Skeletal muscle satellite cell (primary cell): ENCODE data around the gene TMEM59.
"Not testable (repeated sequence)": the region's sequence is repeated elsewhere in the genome, so short reads cannot be mapped to it uniquely, and the experiment has no call there.

Experiments
- H3K27me3 ChIP-seq: 2 replicates; pipeline ENCODE4 v1.7.0; 2013; ENCODE audit warnings: low read length; ENCODE audit not compliant: control insufficient read depth, insufficient read depth
- H3K36me3 ChIP-seq: 2 replicates; pipeline ENCODE4 v1.7.0; 2013; ENCODE audit warnings: mild to moderate bottlenecking, control low read depth, low read length; ENCODE audit not compliant: insufficient read depth
- H3K4me1 ChIP-seq: 2 replicates; pipeline ENCODE4 v1.7.0; 2013; ENCODE audit warnings: low read length; ENCODE audit not compliant: control insufficient read depth, insufficient read depth
- H3K4me2 ChIP-seq: 2 replicates; pipeline ENCODE4 v1.7.0; 2013; ENCODE audit warnings: mild to moderate bottlenecking, low read length
- H3K4me3 ChIP-seq: 2 replicates; pipeline ENCODE4 v1.7.0; 2013; ENCODE audit warnings: low read length
- H3K9ac ChIP-seq: 2 replicates; pipeline ENCODE4 v1.7.0; 2013; ENCODE audit warnings: mild to moderate bottlenecking, low read depth, low read length, moderate library complexity
- H3K9me3 ChIP-seq: replicated peaks from 2 replicates; pipeline ENCODE4 v1.7.0; 2013; ENCODE audit warnings: mild to moderate bottlenecking, control low read depth, low read length

TMEM59 gene

DNA sequence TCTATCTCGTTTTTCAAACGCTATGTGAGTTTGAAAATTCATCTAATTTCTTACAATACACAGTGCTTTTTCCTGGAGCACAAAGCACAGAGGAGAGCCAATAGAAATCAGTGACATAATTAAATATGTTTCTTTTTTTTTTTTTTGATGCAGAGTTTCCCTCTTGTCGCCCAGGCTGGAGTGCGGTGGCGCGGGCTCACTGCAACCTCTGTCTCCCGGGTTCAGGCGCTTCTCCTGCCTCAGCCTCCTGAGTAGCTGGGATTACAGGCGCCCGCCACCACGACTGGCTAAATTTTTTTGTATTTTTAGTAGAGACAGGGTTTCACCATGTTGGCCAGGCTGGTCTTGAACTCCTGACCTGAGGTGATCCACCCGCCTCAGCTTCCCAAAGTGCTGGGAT, 2.6 kb downstream of the TMEM59 start:
- H3K4me2 ChIP-seq, H3K9me3 ChIP-seq, H3K36me3 ChIP-seq, H3K27me3 ChIP-seq, H3K9ac ChIP-seq, H3K4me3 ChIP-seq: not testable (repeated sequence)
- H3K4me1 ChIP-seq, result peaks cover 27% of the 10 kb centered on the region

DNA sequence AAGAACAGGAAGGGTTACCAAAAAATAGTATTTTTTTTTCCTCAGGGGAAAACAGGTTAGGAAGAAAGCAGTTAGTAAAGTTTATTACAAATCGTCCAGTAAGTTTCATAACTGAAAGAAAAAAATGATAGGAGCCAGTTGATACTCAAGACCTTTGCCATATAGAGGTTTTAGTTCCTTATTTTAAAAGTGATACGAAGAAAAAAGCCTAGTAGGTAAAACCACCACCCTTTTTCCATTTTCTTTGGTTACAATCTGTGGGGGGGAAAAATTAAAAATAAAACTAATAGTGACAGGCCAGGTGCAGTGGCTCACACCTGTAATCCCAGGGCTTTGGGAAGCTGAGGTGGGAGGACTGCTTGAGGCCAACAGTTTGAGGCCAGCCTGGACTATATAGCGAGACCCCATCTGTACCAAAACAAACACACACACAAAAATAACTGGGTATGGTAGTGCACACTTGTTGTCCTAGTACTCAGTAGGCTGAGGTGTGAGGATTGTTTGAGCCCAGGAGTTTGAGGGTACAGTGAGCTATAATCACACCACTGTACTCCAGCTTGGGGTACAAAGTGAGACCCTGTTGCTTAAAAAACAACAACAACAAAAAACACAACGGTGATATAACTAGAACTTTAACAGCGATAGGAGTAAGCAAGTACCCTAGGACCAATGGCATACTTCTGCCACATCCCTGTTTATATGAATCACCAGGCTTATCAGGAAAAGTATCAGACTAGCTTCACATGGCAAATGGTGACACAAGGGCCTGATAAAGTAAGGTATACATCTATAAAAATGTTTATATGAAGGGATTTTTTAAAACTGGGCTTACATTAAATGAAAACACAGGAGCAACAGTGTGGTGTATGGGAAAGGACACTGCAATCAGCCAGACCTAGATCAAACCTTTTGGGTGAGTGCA, 5.4 kb downstream of the TMEM59 start:
- no peak overlapping the region for H3K9ac ChIP-seq
- peaks cover 6% of the 10 kb centered on the region for H3K36me3 ChIP-seq
- peaks cover 21% of the 10 kb centered on the region for H3K4me1 ChIP-seq
- no peak overlapping the region for H3K4me3 ChIP-seq
- no peak overlapping the region for H3K4me2 ChIP-seq
- no peaks in the 10 kb centered on the region for H3K9me3 ChIP-seq
- no peaks in the 10 kb centered on the region for H3K27me3 ChIP-seq

DNA sequence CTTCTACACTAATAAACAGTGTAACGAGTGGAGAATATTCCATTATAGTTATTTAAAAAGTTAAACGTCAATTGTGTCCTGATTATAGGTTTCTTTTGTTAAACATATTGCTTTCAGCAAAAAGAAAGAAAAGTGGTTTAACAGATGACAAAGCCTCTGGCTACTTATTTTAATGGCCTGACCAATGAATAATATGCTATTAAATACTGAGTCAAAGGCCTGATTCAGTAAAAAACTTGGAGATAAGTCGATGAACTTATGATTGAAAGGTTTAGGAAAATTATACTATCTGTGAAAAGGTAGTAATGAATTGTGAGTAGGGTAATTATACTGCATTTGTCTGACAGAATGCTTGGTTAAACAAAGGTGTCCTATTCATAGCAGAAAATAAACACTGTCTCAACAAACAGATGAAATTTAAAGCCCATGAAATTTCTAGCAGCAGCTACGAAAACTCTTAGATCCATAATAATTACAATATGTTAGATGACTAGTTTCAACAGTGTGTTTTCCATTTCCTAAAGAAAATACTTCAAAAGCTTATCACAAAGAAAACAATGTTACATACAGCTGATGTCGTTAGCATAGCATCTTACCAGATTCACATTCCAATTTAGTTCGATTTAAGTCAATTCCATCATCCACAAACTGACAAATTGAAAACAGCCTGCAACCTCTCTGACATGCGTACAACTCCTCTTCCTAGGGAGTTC, 6.2 kb downstream of the TMEM59 start:
- Histone ChIP-seq H3K9ac (no peak overlapping the region), H3K27me3 (no peaks in the 10 kb centered on the region), H3K4me1 (peaks cover 21% of the 10 kb centered on the region), H3K9me3 (no peaks in the 10 kb centered on the region), H3K36me3 (peaks cover 14% of the 10 kb centered on the region), H3K4me3 (no peak overlapping the region), H3K4me2 (no peak overlapping the region)

DNA sequence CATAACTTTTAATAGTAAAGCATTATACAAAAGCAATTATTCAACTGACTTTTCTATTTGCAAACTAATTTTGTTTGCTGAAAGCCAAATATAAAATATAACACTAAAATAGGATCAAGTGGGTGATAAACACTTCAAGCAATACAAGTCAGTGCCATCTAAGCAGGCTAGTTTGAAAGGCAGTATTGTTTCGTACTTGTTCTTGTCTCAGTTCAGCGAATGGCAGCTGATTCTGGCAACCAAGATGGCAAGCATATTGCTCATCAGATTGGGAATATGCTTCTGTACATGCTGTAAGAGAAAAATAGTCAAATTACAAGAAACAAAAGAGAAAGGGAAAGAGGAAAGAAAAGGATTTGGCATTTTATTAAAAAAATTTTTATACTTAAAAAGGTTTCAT, 7.5 kb downstream of the TMEM59 start:
- peaks cover 27% of the 10 kb centered on the region for H3K36me3 ChIP-seq
- H3K4me3 ChIP-seq, result no peak overlapping the region
- H3K4me2 ChIP-seq, result no peak overlapping the region
- H3K9me3 ChIP-seq, result no peaks in the 10 kb centered on the region
- H3K9ac ChIP-seq, result no peak overlapping the region
- H3K4me1 ChIP-seq, result peaks cover 12% of the 10 kb centered on the region
- H3K27me3 ChIP-seq, result no peaks in the 10 kb centered on the region

DNA sequence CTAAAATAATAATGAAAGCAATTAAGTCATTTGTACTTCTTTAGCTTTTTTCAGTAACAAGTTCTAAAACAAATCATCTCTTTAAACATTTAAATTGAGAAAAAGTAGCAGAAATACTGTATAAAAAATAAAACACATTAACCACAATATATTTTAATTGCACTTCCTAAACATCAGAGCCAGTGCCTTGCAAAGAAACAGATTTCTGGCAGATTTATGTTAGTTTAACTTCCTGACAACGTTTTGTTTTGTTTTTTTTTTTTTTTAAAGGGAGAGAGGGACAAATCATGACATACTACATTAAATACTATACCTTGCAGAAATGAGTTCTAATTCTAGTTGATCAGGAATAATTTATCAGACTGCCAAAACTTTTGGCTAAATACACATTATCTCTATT, 11.2 kb downstream of the TMEM59 start:
- Histone ChIP-seq H3K27me3 (no peaks in the 10 kb centered on the region), H3K9ac (no peak overlapping the region), H3K9me3 (no peaks in the 10 kb centered on the region), H3K4me1 (peaks cover 6% of the 10 kb centered on the region), H3K4me3 (no peak overlapping the region), H3K36me3 (peaks cover 38% of the 10 kb centered on the region), H3K4me2 (no peak overlapping the region)

DNA sequence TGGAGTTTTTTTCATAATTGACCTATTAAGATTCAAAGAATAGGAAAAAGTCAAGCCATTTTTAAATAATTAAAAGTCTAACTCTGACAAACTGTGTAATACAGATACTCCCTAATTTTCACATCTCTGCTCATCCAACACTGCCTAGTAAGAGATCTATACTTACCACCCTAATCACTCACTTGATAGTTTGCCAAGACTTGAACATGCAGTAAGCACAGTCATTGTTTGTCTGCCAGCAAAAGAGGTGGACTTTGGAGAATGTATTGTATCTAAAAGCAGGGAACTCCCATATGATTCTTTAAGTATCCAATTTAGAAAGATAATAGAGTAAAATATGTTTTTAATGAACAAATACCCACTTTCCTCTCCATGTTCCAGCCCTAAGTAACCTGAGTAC, 15.5 kb downstream of the TMEM59 start:
- H3K4me3 ChIP-seq, result no peak overlapping the region
- H3K36me3 ChIP-seq, result peaks cover 55% of the 10 kb centered on the region
- no peaks in the 10 kb centered on the region for H3K27me3 ChIP-seq
- no peaks in the 10 kb centered on the region for H3K4me1 ChIP-seq
- H3K9me3 ChIP-seq, result no peaks in the 10 kb centered on the region
- H3K9ac ChIP-seq, result no peak overlapping the region
- no peak overlapping the region for H3K4me2 ChIP-seq

DNA sequence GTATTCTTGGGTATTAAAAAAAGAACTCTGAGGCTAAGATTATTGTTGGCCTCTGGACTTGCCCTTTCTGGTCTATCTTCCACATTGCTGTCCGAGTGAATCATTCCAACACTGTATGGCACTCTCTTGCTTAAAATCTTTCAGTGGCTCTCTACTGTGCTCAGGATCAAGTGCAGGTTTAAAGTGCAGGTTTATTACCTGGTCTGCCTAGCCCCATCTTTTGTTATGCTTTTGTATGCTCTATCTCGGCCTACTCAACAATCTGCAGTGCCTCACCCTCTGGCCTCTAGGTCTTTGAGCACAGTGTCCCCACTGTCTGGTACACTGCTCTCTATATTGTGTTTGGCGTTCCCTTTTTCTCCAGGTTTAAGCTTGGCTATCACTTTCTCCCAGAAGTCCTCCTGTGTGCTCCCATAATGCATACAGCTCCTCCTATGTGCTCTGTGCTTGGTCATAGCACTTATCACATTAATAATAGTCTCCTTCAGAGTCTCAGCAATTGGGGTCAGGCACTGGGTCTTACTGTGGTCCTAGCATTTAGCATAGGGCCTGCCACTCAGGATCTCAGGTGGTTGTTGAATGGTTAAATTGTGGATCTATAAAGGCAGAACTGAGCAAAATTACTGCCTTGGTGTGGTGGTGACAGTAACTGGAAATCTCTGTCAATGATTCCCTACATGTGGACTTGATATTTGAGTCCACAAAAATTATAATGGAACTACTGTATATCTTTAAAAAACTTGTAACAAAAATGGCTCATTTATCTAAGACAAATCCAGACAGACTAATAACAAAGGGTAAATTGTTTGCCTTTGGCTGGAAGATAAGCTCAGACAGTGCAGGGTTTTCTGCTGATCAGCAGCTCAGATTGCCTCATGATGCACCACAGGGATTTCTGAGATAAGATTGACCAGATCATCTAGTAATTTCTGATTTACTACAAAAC, 24.4 kb downstream of the TMEM59 start:
- Histone ChIP-seq H3K4me3 (no peak overlapping the region), H3K36me3 (peaks cover 14% of the 10 kb centered on the region), H3K4me2 (no peak overlapping the region), H3K27me3 (no peaks in the 10 kb centered on the region), H3K9me3 (no peaks in the 10 kb centered on the region), H3K9ac (no peak overlapping the region), H3K4me1 (no peaks in the 10 kb centered on the region)

DNA sequence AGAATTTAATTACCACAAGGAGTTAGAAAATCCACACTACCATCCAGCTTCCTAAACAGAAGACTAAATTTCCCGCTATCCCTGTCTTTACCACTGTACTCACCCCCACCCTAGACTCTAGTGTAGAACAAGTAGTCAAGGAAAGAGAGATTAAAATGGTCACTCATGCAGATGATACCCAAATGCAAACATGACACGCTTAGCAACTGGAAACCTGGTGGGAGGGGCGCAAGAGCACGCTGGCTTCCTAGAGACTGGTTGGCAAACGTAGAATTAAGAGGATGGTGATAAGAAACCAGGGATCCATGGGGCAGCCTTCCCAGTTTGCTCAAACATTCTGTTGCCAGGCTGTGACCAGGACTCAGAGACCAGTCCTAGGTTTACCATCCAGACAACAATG, 25.2 kb downstream of the TMEM59 start:
- Histone ChIP-seq H3K36me3 (peaks cover 14% of the 10 kb centered on the region), H3K9ac (no peak overlapping the region), H3K4me2 (no peak overlapping the region), H3K4me3 (no peak overlapping the region), H3K4me1 (no peaks in the 10 kb centered on the region), H3K27me3 (no peaks in the 10 kb centered on the region), H3K9me3 (no peaks in the 10 kb centered on the region)

DNA sequence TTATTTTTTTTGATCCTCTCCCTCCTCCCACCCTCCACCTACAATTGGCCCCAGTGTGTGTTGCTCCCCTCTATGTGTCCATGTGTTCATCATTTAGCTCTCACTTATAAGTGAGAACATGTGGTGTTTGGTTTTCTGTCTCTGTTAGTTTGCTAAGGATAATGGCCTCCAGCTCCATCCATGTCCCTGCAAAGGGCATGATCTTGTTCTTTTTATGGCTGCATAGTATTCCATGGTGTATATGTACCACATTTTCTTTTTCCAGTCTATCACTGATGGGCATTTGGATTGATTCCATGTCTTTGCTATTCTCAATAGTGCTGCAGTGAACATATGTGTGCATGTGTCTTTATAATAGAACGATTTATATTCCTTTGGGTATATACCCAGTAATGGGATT, 28.2 kb downstream of the TMEM59 start:
- H3K9me3 ChIP-seq, H3K4me1 ChIP-seq, H3K4me2 ChIP-seq, H3K36me3 ChIP-seq, H3K4me3 ChIP-seq, H3K9ac ChIP-seq, H3K27me3 ChIP-seq: not testable (repeated sequence)

DNA sequence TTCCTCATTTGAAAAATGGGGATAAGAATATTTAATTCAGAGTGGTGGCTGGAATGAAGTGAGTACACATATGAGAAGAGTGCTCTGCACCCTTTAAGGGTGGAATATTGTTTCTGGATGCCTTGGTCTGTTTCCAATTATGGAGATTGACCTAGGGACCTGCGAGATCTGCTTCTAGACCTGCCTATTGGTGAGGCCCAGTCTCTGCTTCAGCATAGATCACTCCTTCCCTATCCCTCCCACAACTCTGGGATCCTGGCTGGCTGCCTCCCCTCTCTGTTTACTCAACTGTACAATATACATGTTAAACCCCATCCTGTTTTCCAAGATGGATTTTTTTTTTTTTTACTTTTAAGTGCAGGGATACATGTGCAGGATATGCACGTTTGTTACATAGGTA, 28.6 kb downstream of the TMEM59 start:
- H3K27me3 ChIP-seq, result peaks cover 3% of the 10 kb centered on the region
- H3K36me3 ChIP-seq, result no peaks in the 10 kb centered on the region
- no peaks in the 10 kb centered on the region for H3K9me3 ChIP-seq
- no peak overlapping the region for H3K4me2 ChIP-seq
- H3K9ac ChIP-seq, result no peak overlapping the region
- H3K4me1 ChIP-seq, result no peaks in the 10 kb centered on the region
- H3K4me3 ChIP-seq, result no peak overlapping the region

DNA sequence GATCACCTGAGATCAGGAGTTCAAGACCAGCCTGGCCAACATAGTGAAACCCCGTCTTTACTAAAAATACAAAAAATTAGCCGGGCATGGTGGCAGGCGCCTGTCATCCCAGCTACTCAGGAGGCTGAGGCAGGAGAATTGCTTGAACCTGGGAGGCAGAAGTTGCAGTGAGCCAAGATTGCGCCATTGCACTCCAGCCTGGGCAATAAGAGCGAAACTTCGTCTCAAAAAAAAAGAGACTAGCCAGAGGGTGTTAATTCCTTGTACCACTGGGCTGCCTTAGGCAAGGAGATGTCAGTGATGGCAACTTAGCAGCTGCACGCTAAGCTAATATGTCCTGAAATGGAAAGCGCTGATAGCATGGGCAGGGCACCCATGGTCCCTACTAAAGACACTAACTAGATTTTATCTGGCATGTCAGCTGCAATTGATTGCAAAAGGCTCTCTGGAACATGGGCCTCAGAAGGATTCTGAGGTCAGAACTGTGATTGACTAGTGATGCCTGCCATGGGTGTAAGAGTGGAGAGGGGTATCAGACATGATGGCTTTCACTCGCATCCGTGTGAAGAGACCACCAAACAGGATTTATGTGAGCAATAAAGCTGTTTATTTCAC, 33.3 kb downstream of the TMEM59 start:
- not testable (repeated sequence) for H3K36me3 ChIP-seq, H3K9me3 ChIP-seq, H3K4me2 ChIP-seq, H3K9ac ChIP-seq, H3K4me1 ChIP-seq, H3K4me3 ChIP-seq
- peaks cover 27% of the 10 kb centered on the region for H3K27me3 ChIP-seq
